Astrocyte (in vitro differentiated cells and primary cell): ENCODE data around the gene IQGAP2.

Experiments used
- EZH2 ChIP-seq: IDR thresholded peaks from 2 replicates; pipeline ENCODE4 v1.6.1; 2012; ENCODE audit warnings: mild to moderate bottlenecking, low read length, inconsistent platforms; ENCODE audit not compliant: insufficient read depth
- TF ChIP-seq, protein P1 (sequence below): IDR thresholded peaks from 2 replicates; pipeline ENCODE4 v1.5.1; 2011; ENCODE audit warnings: low read depth, mild to moderate bottlenecking, inconsistent platforms, low read length, moderate library complexity; ENCODE audit not compliant: insufficient read depth

DNA sequence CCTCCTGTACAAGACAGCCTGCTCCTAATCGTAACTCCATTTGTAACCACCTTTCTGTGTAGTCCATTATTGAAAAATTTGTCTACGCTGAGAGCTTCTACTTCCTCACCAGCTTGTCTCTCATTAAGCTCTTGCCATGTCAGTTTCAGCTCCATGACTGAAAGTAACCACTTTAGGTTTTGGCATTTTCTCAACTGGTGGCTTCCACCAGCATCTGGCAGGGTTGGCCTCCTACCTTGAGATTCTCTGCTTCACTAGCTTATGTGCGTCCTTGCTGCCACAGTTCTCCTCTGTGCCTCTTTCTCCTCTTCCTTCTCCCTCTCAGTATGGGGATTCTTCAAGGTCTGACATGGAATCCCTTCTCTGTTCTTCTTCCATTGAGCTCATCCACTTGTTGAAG, 188.3 kb downstream of the IQGAP2 start:
- TF ChIP-seq, protein P1, sequence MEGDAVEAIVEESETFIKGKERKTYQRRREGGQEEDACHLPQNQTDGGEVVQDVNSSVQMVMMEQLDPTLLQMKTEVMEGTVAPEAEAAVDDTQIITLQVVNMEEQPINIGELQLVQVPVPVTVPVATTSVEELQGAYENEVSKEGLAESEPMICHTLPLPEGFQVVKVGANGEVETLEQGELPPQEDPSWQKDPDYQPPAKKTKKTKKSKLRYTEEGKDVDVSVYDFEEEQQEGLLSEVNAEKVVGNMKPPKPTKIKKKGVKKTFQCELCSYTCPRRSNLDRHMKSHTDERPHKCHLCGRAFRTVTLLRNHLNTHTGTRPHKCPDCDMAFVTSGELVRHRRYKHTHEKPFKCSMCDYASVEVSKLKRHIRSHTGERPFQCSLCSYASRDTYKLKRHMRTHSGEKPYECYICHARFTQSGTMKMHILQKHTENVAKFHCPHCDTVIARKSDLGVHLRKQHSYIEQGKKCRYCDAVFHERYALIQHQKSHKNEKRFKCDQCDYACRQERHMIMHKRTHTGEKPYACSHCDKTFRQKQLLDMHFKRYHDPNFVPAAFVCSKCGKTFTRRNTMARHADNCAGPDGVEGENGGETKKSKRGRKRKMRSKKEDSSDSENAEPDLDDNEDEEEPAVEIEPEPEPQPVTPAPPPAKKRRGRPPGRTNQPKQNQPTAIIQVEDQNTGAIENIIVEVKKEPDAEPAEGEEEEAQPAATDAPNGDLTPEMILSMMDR: no peak
- TF ChIP-seq EZH2: no peak
